Astrocyte (in vitro differentiated cells and primary cell): ENCODE results near the gene MRPL53. TPM values are rescaled to one million over a fixed set of nuclear protein-coding genes. Genes with fewer than 3 reads are reported as not detected.

ENCODE experiments used
- DNase-seq: peaks from one replicate; pipeline ENCODE4 v3.0.0-alpha.2; 2010; ENCODE audit warnings: low read depth
- FAIRE-seq: peaks from 2 replicates; lab custom pipeline; 2011; peaks lifted over from hg19 to GRCh38; lab: Jason Lieb, UNC
- H2AFZ ChIP-seq: 2 replicates; pipeline ENCODE4 v1.6.0; 2012; ENCODE audit warnings: low read depth, low read length, inconsistent platforms
- H3K27ac ChIP-seq: 2 replicates; pipeline ENCODE4 v1.5.1; 2011; ENCODE audit warnings: low read depth, low read length, inconsistent platforms
- H3K27me3 ChIP-seq: 2 replicates; pipeline ENCODE4 v1.6.0; 2011; ENCODE audit warnings: low read length, inconsistent platforms; ENCODE audit not compliant: insufficient read depth
- H3K36me3 ChIP-seq: 2 replicates; pipeline ENCODE4 v1.5.1; 2011; ENCODE audit warnings: low read length, inconsistent platforms; ENCODE audit not compliant: insufficient read depth
- H3K4me1 ChIP-seq: 2 replicates; pipeline ENCODE4 v1.5.1; 2011; ENCODE audit warnings: low read length, inconsistent platforms; ENCODE audit not compliant: insufficient read depth
- H3K4me2 ChIP-seq: 2 replicates; pipeline ENCODE4 v1.6.0; 2012; ENCODE audit warnings: low read length, inconsistent platforms
- H3K4me3 ChIP-seq: 2 replicates; pipeline ENCODE4 v1.5.1; 2011; ENCODE audit warnings: low read depth, mild to moderate bottlenecking, low read length, inconsistent platforms; ENCODE audit not compliant: insufficient read depth
- H3K79me2 ChIP-seq: 2 replicates; pipeline ENCODE4 v1.6.0; 2012; ENCODE audit warnings: mild to moderate bottlenecking, low read length, inconsistent platforms; ENCODE audit not compliant: insufficient read depth
- H3K9ac ChIP-seq: 2 replicates; pipeline ENCODE4 v1.6.0; 2012; ENCODE audit warnings: mild to moderate bottlenecking, low read length, inconsistent platforms
- H3K9me3 ChIP-seq: 2 replicates; pipeline ENCODE4 v1.5.1; 2012; ENCODE audit warnings: low read depth, mild to moderate bottlenecking, low read length, inconsistent platforms; ENCODE audit not compliant: insufficient read depth
- H4K20me1 ChIP-seq: 2 replicates; pipeline ENCODE4 v1.6.0; 2012; ENCODE audit warnings: low read length, inconsistent platforms; ENCODE audit not compliant: insufficient read depth
- H3K27ac Mint-ChIP-seq: one replicate; pipeline ENCODE4 v1.8.0; 2021; ENCODE audit warnings: mild to moderate bottlenecking, mixed read lengths; ENCODE audit not compliant: unreplicated experiment
- H3K27me3 Mint-ChIP-seq: one replicate; pipeline ENCODE4 v1.8.0; 2021; ENCODE audit warnings: low read depth, mixed read lengths; ENCODE audit not compliant: unreplicated experiment
- H3K36me3 Mint-ChIP-seq: one replicate; pipeline ENCODE4 v1.8.0; 2021; ENCODE audit warnings: low read depth, mixed read lengths; ENCODE audit not compliant: unreplicated experiment
- H3K4me1 Mint-ChIP-seq: one replicate; pipeline ENCODE4 v1.8.0; 2021; ENCODE audit warnings: low read depth, mixed read lengths; ENCODE audit not compliant: unreplicated experiment
- H3K4me3 Mint-ChIP-seq: one replicate; pipeline ENCODE4 v1.8.0; 2021; ENCODE audit warnings: mild to moderate bottlenecking, moderate library complexity, mixed read lengths; ENCODE audit not compliant: unreplicated experiment
- H3K9me3 Mint-ChIP-seq: one replicate; pipeline ENCODE4 v1.8.0; 2021; ENCODE audit warnings: mild to moderate bottlenecking, mixed read lengths; ENCODE audit not compliant: unreplicated experiment
- EZH2 ChIP-seq: IDR thresholded peaks from 2 replicates; pipeline ENCODE4 v1.6.1; 2012; ENCODE audit warnings: mild to moderate bottlenecking, low read length, inconsistent platforms; ENCODE audit not compliant: insufficient read depth
- total RNA-seq: library from RNA; stranded (reverse); gene quantifications from 2 replicates; pipeline ENCODE4 v1.2.1, GENCODE V29; 2021
- TF ChIP-seq, protein P1 (sequence below): IDR thresholded peaks from 2 replicates; pipeline ENCODE4 v1.5.1; 2011; ENCODE audit warnings: low read depth, mild to moderate bottlenecking, inconsistent platforms, low read length, moderate library complexity; ENCODE audit not compliant: insufficient read depth

The MRPL53 gene
- total RNA-seq, 1 donor from 2014 or later = 50.6 TPM

- FAIRE-seq (no peak), DNase-seq (no peak)
- H3K27ac Mint-ChIP-seq = peak overlapping the region; percentile 66
- peaks cover 25% of the 10 kb centered on the region for H3K4me1 ChIP-seq
- peaks cover 66% of the 10 kb centered on the region for H3K27me3 Mint-ChIP-seq
- no peaks in the 10 kb centered on the region for H3K36me3 ChIP-seq
- H3K9ac ChIP-seq = no peak overlapping the region
- peaks cover 14% of the 10 kb centered on the region for H3K4me1 Mint-ChIP-seq
- H3K9me3 ChIP-seq = no peaks in the 10 kb centered on the region
- H2AFZ ChIP-seq = peak overlapping the region; percentile 53
- H3K79me2 ChIP-seq = no peaks in the 10 kb centered on the region
- no peaks in the 10 kb centered on the region for H4K20me1 ChIP-seq
- H3K27ac ChIP-seq = no peak overlapping the region
- peak overlapping the region; percentile 81 for H3K4me3 Mint-ChIP-seq
- H3K36me3 Mint-ChIP-seq = peaks cover 10% of the 10 kb centered on the region
- H3K4me3 ChIP-seq = peak overlapping the region; percentile 36
- no peaks in the 10 kb centered on the region for H3K9me3 Mint-ChIP-seq
- TF ChIP-seq, protein P1, sequence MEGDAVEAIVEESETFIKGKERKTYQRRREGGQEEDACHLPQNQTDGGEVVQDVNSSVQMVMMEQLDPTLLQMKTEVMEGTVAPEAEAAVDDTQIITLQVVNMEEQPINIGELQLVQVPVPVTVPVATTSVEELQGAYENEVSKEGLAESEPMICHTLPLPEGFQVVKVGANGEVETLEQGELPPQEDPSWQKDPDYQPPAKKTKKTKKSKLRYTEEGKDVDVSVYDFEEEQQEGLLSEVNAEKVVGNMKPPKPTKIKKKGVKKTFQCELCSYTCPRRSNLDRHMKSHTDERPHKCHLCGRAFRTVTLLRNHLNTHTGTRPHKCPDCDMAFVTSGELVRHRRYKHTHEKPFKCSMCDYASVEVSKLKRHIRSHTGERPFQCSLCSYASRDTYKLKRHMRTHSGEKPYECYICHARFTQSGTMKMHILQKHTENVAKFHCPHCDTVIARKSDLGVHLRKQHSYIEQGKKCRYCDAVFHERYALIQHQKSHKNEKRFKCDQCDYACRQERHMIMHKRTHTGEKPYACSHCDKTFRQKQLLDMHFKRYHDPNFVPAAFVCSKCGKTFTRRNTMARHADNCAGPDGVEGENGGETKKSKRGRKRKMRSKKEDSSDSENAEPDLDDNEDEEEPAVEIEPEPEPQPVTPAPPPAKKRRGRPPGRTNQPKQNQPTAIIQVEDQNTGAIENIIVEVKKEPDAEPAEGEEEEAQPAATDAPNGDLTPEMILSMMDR = no peak
- TF ChIP-seq EZH2 = peak; percentile 49
- peaks cover 42% of the 10 kb centered on the region for H3K27me3 ChIP-seq
- peak overlapping the region; percentile 85 for H3K4me2 ChIP-seq
Observed at GRCh38 chr2:74497777-74498499, 25.5 kb upstream of the MRPL53 start.

- no peaks in the 10 kb centered on the region for H4K20me1 ChIP-seq
- Mint-ChIP-seq H3K27me3 (peaks cover 62% of the 10 kb centered on the region), H3K9me3 (no peaks in the 10 kb centered on the region), H3K36me3 (peaks cover 15% of the 10 kb centered on the region), H3K27ac (peak overlapping the region; percentile 66), H3K4me3 (peak overlapping the region; percentile 34), H3K4me1 (peaks cover 14% of the 10 kb centered on the region)
- no peak overlapping the region for H3K4me3 ChIP-seq
- no peaks in the 10 kb centered on the region for H3K9me3 ChIP-seq
- H2AFZ ChIP-seq = no peak overlapping the region
- FAIRE-seq = no peak
- no peaks in the 10 kb centered on the region for H3K79me2 ChIP-seq
- TF ChIP-seq EZH2 = no peak
- TF ChIP-seq, protein P1 = no peak
- H3K27me3 ChIP-seq = peaks cover 42% of the 10 kb centered on the region
- no peaks in the 10 kb centered on the region for H3K36me3 ChIP-seq
- H3K4me1 ChIP-seq = peaks cover 18% of the 10 kb centered on the region
- no peak for DNase-seq
- no peak overlapping the region for H3K9ac ChIP-seq
- peak overlapping the region; percentile 85 for H3K4me2 ChIP-seq
- no peak overlapping the region for H3K27ac ChIP-seq
Observed at GRCh38 chr2:74496997-74497776, 24.7 kb upstream of the MRPL53 start.
